IPS-NIHi7 (cell line): ENCODE results near the gene TDRD10.

Experiments used
- DNase-seq: peaks from one replicate; pipeline ENCODE4 v3.0.0; 2012; ENCODE audit warnings: mixed read lengths; ENCODE audit errors: extremely low spot score

Gene TDRD10, protein sequence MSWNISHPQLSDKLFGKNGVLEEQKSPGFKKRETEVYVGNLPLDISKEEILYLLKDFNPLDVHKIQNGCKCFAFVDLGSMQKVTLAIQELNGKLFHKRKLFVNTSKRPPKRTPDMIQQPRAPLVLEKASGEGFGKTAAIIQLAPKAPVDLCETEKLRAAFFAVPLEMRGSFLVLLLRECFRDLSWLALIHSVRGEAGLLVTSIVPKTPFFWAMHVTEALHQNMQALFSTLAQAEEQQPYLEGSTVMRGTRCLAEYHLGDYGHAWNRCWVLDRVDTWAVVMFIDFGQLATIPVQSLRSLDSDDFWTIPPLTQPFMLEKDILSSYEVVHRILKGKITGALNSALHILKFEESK

DNA sequence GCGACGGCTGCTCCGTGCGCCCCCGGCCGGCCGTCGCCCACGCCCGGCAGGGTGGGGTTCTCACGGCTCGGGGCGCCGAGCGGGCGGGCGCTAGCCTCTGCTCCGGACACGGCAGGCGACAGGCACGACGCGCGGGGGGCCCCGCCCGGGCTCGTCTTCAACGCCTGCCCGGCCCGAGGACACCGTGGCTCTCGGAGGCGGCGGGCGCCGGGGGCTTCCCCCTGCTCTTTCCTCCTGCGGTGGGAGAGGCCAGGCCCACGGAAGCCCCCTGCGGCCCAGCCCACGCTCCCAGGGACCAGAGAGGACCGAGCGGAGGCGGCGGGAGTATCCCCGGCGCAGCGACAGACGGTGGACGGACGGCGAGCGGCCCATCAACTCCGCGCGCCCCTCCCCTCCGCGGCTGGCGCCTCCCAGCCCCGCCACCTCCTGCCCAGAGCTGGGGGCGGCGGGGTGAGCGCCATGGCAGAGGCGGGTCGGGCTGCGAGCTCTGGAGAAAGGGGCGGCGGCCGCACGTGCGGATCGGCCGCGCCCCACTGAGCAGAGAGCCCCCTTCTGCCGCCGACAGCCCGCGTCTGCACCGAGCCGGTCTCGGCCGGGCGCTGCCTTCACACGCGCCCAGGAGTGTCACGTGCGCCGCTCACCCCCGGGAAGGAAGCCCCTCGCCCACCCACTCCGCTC is at the start of gene TDRD10, which contains the start of gene SHE:
TSS of gene TDRD10 (plus strand) at position 154 of the 678 bp plus-strand sequence. CDS start 4,685 bp downstream, outside the sequence.
TSS of gene SHE (minus strand) at position 347 of the 678 bp plus-strand sequence. CDS start 386 bp downstream, outside the sequence.
- peak; percentile 65 for DNase-seq

DNA sequence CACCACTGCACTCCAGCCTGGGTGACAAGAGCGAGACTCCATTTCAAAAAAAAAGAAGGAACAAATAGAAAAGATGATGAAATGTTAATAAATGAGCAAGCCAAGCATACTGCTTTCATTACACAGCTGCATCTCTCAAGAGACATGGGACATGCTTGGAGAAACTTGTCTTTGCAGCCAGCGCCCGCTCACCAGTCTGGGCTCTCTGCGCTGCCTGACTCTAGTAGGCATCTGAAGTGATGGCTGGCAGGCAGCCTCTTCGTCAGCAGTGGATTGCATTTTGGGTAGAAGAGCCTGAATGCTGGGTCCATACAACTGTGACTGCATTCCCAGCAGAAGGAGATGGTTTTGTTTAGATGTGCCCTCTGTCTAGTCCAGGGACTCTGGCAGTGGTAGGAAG is 48.9 kb upstream of the TDRD10 start:
- DNase-seq = no peak

DNA sequence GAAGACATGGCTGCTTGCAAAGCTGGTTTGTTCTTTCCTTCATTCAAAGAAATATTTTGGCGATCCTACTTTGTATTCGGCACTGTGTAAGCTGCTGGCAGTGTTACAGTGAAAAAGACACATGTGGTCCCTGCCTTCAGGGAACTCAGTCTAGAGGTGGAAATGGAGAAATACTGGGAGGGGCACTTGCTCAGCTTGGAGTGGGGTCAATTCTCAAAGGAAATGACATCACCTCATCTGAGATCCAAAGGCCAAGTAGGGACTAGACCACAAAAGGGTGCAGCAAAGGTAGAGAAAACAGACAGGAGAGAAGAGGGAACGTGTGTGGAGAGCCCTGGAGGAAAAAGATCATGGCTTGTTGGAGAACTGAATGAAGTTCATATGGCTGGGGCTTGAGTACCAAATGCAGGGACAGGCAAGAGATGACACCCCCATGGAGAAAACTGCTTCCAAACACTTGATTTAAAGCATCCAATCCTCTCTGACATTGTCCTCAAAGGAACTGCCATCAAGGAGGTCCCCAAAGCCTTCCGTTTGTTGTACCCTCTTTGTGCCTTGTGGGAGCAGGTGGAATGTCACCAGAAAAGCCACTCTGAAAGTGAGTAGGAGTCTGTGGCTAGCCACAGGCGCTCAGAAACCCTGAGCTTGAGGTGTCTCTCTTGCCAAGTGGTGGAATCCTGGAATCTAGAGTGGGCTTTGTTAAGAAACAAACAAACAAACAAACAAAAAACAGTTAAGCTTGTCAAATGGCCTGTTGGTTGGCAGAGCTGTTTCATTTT is 48.3 kb upstream of the TDRD10 start:
- DNase-seq = no peak

DNA sequence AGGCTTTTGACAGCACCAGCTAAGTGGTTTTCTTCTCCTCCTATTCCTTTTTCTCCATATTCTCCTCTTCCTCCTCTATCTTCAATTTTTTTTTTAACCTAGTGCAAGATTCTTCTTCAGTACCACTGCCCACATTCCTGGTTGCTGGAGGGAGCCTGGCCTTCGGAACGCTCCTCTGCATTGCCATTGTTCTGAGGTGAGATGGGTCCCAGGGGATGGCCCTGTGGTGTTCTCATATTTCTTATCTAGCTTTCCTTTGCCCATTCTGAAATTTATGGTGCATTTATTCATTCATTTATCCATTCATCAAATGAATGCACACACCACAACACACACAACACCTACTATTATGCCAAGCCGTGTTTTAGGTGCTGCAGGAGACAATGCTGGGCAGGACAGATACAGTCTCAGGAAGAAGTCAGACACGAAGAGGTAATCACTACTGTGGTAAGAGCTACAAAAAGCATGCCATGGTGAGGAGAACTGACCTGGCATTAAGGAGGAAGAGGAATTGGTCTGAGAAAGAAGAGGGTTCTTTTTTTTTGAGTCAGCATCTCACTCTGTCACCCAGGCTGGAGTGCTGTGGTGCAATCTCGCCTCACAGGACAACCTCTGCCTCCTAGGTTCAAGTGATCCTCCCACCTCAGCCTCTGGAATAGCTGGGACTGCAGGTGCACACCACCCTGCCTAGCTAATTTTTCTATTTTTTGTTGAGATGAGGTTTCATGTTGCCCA is 47.5 kb upstream of the TDRD10 start:
- no peak for DNase-seq

DNA sequence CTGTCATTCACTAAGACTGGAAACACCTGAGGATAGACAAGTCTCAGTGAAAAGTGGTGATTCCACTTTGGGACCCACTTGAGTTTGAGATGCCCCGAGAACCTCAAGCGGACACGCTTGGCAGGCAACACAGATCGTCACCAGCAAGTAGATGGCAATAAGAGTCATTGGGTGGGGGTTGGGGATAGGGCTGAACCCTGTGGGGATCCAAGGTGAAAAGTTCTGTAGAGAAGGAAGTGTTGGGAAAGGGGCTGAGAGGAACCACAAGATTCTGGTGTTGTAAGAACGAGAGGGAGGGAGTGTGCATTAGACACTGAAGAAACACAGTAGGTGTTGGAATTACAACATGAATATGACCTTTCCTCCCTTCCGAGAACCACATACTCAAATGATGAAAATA is 45.4 kb upstream of the TDRD10 start:
- DNase-seq = no peak

DNA sequence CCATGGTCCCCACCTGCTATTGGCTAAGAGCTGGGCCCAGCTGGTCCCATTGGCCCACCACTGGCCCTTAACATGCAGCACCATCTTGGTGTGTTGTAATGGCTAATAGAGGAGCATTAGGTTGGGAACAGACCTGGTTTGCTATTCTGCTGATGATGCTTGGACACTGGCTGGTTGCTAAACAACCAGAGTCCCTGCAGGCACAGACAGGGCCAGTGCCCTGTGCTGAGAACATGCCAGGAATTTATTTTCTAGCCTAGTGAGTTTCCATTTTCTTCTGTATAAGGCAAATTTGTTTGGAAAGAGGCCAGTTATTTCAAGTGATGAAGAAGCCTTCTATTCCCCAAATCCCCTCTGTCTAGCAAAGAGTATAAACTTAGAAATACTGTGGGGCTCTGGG is 42.9 kb upstream of the TDRD10 start:
- DNase-seq = no peak

DNA sequence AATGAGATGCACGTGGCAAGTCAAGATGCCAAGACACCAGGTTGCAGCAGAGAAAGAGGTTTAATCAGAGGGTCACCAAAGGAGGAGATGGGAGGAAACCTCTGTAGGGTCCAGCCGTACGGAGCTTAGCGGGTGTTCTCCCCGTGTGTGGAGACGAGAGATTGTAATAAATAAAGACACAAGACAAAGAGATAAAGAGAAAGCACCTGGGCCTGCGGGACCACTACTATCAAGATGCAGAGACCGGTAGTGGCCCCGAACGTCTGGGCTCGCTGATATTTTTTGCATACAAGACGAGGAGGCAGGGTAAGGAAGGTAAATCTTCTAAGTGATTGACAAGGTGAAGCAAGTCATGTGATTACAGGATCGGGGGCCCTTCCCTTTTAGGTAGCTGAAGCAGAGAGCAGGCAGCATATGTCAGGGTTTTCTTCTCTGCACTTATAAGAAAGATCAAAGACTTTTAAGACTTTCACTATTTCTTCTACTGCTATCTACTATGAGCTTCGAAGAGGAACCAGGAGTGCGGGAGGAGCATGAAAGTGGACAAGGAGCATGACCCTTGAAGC is 41.2 kb upstream of the TDRD10 start:
- no peak for DNase-seq

DNA sequence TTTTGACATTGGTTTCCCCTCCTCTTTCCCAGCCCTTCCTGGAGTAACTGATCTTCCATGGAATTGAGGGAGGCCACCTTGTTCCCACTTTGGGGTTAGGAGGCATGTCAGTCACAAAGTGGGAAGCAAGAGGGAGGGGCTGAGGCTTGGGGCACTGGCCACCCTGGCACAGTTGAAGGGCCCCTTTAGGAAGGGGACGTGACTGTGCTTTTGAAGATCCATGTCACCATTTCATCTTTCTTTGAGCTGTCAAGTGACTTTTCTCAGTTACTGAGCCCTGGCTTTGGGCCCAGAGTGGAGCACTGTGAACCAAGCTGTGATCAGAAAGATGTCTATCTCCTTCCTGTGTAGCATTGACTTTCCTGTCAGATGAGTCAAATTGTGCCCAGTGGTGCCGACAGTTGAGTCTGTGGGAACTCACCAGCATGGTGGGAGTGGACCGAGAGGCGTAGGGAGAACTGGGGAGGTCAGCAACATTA is 38.5 kb upstream of the TDRD10 start:
- DNase-seq = no peak

DNA sequence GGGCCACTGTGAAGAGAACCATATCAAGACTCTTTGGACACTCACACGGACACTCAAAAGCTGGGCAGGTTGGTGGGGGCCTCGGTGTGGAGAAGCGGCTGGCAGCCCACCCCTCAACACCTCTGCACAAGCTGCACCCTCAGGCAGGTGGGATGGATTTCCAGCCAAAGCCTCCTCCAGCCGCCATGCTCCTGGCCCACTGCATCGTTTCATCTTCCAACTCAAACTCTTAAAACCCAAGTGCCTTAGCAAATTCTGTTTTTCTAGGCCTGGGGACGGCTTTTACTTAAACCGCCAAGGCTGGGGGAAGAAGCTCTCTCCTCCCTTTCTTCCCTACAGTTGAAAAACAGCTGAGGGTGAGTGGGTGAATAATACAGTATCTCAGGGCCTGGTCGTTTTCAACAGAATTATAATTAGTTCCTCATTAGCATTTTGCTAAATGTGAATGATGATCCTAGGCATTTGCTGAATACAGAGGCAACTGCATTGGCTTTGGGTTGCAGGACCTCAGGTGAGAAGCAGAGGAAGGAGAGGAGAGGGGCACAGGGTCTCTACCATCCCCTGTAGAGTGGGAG is 36.3 kb upstream of the TDRD10 start:
- no peak for DNase-seq

DNA sequence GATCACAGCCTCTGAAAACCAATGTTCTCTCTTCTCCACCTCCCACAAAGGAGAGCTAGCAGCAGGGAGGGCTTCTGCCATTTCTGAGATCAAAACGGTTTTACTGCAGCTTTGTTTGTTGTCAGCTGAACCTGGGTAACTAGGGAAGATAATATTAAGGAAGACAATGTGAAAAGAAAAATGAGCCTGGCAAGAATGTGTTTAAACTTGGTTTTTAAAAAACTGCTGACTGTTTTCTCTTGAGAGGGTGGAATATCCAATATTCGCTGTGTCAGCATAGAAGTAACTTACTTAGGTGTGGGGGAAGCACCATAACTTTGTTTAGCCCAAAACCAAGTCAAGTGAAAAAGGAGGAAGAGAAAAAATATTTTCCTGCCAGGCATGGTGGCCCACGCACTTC is 35.8 kb upstream of the TDRD10 start:
- DNase-seq = no peak

DNA sequence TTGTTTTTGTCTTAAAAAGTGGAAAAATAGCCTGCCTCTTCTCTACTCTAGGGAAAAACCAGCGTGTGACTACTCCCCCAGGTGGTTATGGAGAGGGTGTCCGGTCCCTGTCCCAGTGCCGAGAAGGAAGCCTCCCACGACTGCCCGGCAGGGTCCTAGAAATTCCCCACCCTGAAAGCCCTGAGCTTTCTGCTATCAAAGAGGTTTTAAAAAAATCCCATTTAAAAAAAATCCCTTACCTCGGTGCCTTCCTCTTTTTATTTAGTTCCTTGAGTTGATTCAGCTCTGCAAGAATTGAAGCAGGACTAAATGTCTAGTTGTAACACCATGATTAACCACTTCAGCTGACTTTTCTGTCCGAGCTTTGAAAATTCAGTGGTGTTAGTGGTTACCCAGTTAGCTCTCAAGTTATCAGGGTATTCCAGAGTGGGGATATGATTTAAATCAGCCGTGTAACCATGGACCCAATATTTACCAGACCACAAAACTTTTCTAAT is 35.0 kb upstream of the TDRD10 start:
- DNase-seq = peak; percentile 55

DNA sequence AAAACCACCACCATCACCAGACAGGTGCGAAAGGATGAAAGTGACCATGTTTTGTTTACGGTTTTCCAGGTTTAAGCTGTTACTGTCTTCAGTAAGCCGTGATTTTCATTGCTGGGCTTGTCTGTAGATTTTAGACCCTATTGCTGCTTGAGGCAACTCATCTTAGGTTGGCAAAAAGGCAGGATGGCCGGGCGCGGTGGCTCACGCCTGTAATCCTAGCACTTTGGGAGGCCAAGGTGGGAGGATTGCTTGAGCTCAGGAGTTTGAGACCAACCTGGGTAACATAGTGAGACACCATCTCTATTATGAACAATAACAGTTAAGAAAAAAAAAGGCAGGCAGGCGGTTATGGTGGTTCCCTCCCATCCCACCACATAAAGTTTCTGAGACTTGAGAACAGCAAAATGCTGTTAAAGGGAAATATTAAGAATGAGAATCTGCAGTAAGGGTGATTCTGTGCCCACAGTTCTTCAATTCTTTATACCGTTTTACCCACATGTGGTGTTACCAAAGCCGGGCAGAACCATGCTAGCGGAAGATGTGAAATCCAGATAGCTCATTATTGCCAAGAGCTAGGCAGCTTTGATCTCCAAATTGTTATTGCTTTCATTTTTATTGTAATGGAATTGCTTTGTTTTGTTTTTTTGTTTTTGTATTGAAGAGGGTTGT is 34.5 kb upstream of the TDRD10 start:
- DNase-seq = no peak

DNA sequence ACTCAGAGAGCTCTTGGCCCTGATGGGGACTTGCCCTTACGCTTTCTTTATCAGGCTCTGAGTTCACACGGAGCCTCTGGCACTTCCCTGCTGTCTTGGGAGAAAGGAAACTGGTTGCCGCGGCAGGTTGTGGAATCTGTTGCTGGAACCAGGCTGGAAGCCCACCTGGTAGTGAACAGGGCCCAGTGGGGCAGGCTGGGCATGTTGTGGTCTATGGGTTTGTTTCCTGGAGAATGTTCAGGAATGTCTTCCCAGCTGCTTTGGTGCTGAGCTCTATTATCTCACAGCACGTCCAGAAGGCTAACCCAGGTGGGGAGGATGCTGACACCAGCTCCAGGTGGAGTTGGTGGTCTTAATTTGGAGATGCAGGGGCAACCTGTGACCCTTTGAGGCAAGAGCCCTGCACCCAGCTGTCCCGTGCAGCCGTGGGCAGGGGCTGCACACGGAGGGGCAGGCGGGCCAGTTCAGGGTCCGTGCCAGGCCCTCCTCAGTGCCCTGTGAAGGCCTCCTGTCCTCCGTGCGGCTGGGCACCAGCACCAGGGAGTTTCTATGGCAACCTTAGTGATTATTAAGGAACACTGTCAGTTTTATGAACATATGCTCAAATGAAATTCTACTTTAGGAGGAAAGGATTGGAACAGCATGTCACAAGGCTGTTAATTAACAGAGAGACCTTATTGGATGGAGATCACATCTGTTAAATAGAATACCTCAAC is 33.3 kb upstream of the TDRD10 start:
- DNase-seq = no peak

DNA sequence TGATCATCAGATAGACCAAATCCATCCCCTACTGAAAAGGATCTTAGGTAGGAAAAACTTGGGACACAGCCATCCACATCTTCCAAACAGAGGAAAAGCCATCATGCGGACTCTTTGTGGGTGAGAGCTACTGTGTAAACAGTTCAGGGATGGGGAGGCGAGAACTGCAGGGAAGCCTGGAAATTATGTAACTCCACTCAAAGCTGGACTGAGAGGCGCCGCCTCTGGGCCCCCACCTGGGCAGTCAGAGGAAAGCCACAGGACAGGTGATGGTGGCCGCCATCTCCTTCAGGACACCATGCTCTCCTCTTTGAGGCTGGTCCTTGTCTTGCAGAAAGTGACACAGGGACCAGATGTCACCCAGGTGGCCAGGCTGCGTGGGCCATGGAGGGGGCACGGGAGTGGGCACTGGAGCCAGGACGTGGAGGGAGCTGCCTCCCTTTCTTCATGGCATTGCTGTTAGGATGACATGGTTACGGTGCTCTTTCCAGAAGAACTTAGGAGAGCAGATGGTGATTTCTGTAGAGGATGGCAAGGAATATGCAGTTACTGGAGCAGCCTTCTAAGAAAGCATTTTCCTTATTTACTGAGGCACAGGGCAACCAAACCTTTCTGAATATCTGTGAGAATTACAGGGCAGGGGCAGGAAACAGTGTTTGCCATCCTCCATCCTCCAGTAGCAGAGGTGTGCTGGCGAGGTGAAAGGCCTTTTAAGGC is 32.0 kb upstream of the TDRD10 start:
- no peak for DNase-seq

DNA sequence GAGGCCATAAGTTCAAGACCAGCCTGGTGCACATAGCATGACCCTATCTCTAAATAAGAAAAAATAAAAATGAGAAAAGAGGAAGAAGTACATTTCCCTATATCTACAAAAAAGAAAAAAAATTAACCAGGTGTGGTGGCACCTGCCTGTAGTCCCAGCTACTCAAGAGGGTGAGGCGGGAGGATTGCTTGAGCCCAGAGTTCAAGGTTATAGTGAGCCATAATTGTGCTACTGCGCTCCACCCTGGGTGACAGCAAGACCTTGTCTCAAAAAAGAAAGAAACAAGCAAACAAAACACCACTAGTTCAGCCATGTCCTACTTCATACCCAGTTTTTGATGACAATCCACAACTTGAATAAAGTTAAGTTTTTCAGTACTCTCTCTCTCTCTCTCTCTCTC is 30.7 kb upstream of the TDRD10 start:
- no peak for DNase-seq

DNA sequence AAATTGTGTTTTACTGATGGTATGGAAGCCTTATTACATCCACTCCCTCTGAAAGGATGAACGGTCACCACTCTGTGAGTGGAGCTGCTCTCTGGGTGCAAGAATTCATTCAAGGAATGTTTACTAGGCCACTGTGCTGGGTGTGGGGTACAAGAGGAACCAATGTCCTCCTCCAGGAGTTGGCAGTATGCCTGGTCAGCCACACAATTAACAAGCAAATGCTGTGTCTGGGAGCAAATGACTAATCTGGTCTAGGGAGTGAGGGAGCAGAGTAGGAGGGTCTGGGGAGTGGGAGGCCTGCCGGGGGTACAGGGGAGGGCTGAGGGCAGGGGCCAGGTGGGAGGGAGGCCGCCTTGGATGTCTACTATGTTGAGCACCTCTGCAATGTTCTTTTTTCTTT is 27.2 kb upstream of the TDRD10 start:
- DNase-seq = no peak

DNA sequence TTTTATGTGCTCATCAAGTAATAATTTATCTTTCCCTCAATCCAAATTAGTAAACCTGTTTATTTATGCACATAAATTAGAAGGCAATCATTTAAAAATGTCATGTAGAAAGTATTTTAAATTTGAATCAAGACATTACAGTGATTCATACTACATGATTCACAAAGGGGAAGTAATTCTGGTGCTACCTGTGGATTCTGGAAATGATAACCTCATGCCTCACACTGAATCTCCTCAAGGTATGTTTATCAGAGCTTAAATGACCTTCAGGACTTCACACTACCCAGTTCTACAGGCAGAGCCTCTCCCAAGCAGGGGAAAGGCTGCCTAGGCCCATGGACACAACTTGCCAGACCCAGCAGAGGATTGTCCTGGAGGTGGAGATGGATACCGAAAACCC is 25.2 kb upstream of the TDRD10 start:
- DNase-seq = no peak

DNA sequence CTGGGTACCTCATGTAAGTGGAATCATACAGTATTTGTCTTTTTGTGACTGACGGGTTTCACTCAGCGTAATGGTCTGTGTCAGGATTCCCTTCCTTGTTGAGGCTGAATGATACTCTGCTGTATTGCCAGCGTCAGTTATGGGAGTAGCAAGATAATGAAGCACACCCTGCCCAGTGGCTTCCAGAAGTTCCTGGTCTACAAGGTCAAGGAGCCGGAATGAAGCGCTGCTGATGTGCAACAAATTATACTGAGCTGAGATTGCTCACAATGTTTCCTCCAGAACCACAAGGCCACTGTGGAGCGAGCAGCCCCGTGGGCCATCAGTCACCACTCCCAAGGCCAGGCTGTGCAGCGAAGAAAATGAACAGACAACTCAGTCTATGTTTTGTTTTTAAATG is 24.0 kb upstream of the TDRD10 start:
- no peak for DNase-seq

DNA sequence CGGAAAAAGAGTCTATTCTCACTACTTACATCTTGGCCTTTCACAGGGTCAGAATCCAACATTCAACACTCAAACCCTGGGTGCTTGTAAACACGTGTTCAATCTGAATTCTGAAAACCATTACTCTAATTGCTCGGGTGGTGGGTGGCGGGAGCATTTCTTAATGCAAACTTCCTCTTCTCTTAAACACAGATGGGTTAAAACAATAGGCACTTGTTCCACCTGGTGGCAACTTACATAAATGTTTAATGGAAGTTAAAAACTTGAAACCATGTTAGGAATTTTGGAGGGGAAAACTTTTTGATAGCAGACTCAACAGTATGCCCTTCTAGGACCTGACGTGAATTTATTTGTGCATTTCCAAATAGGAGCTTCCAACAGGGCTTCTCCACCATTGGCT is 23.4 kb upstream of the TDRD10 start:
- no peak for DNase-seq
